OCI-LY1 (cell line): ENCODE data around the gene HAUS3.

Experiments used
- H2AFZ ChIP-seq: fragments of 200-600 bp; sonication (generic), shearing (Covaris generic); 2 replicates; pipeline ENCODE4 v1.6.0; 2014; ENCODE audit warnings: antibody characterized with exemption, mild to moderate bottlenecking, low read length
- H3F3A ChIP-seq: fragments of 200-600 bp; sonication (generic), shearing (Covaris generic); 2 replicates; pipeline ENCODE4 v1.6.0; 2014; ENCODE audit warnings: mild to moderate bottlenecking, antibody characterized with exemption, low read length, moderate library complexity; ENCODE audit not compliant: insufficient read depth
- H3K27ac ChIP-seq: fragments of 200-600 bp; sonication (generic); 2 replicates; pipeline ENCODE4 v1.5.1; 2014; ENCODE audit warnings: low read length, mixed run types, mild to moderate bottlenecking, low read depth; ENCODE audit not compliant: poor library complexity, severe bottlenecking
- H3K27me3 ChIP-seq: fragments of 200-600 bp; sonication (generic); 2 replicates; pipeline ENCODE4 v1.6.0; 2014; ENCODE audit warnings: antibody characterized with exemption, mild to moderate bottlenecking, low read length, moderate library complexity; ENCODE audit not compliant: insufficient read depth
- H3K36me3 ChIP-seq: fragments of 200-600 bp; sonication (generic); 2 replicates; pipeline ENCODE4 v1.6.1; 2014; ENCODE audit warnings: mild to moderate bottlenecking, antibody characterized with exemption, low read length, moderate library complexity, mixed read lengths; ENCODE audit not compliant: insufficient read depth
- H3K4me1 ChIP-seq: fragments of 200-600 bp; sonication (generic); 2 replicates; pipeline ENCODE4 v1.5.1; 2014; ENCODE audit warnings: mild to moderate bottlenecking, low read length, moderate library complexity; ENCODE audit not compliant: insufficient read depth, severe bottlenecking
- H3K4me2 ChIP-seq: fragments of 200-600 bp; sonication (generic), shearing (Covaris generic); 2 replicates; pipeline ENCODE4 v1.6.1; 2014; ENCODE audit warnings: low read length
- H3K4me3 ChIP-seq: fragments of 200-600 bp; sonication (generic); 2 replicates; pipeline ENCODE4 v1.5.1; 2014; ENCODE audit warnings: low read length, low read depth, mild to moderate bottlenecking, mixed read lengths; ENCODE audit not compliant: poor library complexity, severe bottlenecking
- H3K79me2 ChIP-seq: fragments of 200-600 bp; shearing (Covaris generic); 2 replicates; pipeline ENCODE4 v1.6.1; 2016; ENCODE audit warnings: mixed run types, low read length, mixed read lengths; ENCODE audit not compliant: insufficient read depth
- H3K9ac ChIP-seq: fragments of 200-600 bp; sonication (generic), shearing (Covaris generic); 2 replicates; pipeline ENCODE4 v1.6.1; 2014; ENCODE audit warnings: mild to moderate bottlenecking, low read length, mixed read lengths
- H3K9me2 ChIP-seq: fragments of 200-600 bp; sonication (generic), shearing (Covaris generic); 2 replicates; pipeline ENCODE4 v1.6.1; 2014; ENCODE audit warnings: low read depth, mild to moderate bottlenecking, low read length, mixed read lengths
- H3K9me3 ChIP-seq: fragments of 200-600 bp; shearing (Covaris generic); 2 replicates; pipeline ENCODE4 v1.6.1; 2014; ENCODE audit warnings: low read length, mixed read lengths
- H4K20me1 ChIP-seq: fragments of 200-600 bp; sonication (generic), shearing (Covaris generic); 2 replicates; pipeline ENCODE4 v1.6.0; 2016; ENCODE audit warnings: mild to moderate bottlenecking, low read length; ENCODE audit not compliant: insufficient read depth
- EZH2 ChIP-seq: fragments of 200-600 bp; sonication (generic), shearing (Covaris generic); IDR thresholded peaks from 2 replicates; pipeline ENCODE4 v1.8.0; 2017; ENCODE audit warnings: borderline replicate concordance, mixed run types, mild to moderate bottlenecking, antibody characterized with exemption, low read length, moderate library complexity, mixed read lengths
- TF ChIP-seq, protein P1 (sequence below): fragments of 200-600 bp; sonication (generic), shearing (Covaris generic); IDR thresholded peaks from 2 replicates; pipeline ENCODE4 v1.5.1; 2017; ENCODE audit warnings: mild to moderate bottlenecking, antibody characterized with exemption, low read length, moderate library complexity, mixed read lengths

The HAUS3 gene

DNA sequence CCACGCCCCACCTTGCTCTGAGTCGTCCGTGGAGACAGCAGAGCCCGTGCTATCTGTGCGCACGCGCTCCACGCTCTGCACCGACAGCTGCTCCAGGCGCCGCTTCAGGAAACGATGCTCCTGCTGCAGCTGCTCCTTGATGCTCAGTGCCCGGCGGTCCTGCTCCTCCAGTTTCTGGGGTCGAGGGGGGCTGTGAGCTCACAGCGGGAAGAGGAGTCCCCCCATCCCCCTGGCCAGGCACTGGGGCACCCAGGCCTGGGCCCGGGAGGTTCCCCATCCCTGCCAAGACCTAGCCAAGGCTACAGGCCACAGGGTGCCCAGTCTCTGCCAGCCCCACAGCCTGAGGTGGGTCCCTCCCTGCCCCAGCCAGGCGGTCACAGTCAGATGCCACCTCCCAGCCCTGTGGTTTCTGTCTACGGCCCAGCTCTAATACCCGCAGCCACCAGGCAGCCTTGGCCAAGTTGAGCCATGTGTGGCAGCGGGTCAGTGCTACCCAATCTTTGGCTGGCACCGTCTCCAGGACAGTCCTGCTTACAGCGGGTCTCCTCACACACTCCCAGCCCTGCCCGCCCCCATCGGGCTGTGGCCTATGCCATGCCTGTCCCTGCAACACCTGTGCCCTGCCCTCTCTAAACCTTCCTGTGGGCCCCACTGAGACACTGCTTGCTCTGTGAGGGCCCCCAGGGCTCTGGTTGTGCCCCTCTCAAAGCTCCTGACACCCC is 9.3 kb upstream of the HAUS3 start:
- no peaks in the 10 kb centered on the region for H3K79me2 ChIP-seq
- TF ChIP-seq, protein P1, sequence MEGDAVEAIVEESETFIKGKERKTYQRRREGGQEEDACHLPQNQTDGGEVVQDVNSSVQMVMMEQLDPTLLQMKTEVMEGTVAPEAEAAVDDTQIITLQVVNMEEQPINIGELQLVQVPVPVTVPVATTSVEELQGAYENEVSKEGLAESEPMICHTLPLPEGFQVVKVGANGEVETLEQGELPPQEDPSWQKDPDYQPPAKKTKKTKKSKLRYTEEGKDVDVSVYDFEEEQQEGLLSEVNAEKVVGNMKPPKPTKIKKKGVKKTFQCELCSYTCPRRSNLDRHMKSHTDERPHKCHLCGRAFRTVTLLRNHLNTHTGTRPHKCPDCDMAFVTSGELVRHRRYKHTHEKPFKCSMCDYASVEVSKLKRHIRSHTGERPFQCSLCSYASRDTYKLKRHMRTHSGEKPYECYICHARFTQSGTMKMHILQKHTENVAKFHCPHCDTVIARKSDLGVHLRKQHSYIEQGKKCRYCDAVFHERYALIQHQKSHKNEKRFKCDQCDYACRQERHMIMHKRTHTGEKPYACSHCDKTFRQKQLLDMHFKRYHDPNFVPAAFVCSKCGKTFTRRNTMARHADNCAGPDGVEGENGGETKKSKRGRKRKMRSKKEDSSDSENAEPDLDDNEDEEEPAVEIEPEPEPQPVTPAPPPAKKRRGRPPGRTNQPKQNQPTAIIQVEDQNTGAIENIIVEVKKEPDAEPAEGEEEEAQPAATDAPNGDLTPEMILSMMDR = no peak
- TF ChIP-seq EZH2 = no peak
- no peaks in the 10 kb centered on the region for H3K4me1 ChIP-seq
- no peak overlapping the region for H3K4me2 ChIP-seq
- H3K9me2 ChIP-seq = no peaks in the 10 kb centered on the region
- H3F3A ChIP-seq = no peaks in the 10 kb centered on the region
- no peaks in the 10 kb centered on the region for H4K20me1 ChIP-seq
- no peak overlapping the region for H3K9ac ChIP-seq
- H3K27me3 ChIP-seq = no peaks in the 10 kb centered on the region
- no peaks in the 10 kb centered on the region for H3K36me3 ChIP-seq
- H3K9me3 ChIP-seq = no peaks in the 10 kb centered on the region
- H3K4me3 ChIP-seq = no peak overlapping the region
- no peak overlapping the region for H3K27ac ChIP-seq
- no peak overlapping the region for H2AFZ ChIP-seq

DNA sequence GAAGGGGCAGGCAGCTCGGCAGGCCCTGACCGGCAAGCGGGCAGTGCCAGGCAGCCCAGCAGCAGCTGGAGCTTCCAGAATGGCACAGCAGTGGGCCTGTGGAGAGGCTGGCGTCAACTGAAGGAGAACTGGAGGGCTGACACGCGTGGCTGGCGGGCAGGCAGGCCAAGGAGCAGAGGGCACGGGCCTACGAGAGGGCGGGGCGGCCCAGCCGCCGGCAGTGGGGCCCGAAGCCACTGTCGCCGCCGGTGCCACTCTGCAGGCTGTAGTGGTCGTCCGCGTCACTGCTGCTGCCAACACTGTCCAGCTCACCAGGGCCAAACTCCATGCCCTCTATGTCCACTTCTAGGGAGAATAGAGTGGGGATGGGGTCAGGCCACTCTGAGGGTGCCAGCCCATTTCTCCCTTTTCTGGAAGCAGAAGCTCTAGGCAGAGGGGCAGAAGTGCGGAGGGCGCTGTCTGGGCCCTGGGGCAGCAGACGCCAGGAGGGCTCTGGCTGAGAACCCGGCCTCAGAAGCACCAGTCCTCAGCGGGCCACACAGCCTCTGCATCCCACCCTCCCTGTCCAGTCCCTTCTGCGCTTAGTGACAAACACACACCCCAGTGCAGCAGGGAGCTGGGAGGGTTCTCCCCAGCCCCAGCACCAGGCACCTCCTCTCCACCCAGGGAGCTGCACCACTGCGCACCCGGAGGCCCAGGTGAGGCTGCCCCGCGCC is 8.6 kb upstream of the HAUS3 start:
- no peak overlapping the region for H3K27ac ChIP-seq
- H3K4me1 ChIP-seq = no peaks in the 10 kb centered on the region

DNA sequence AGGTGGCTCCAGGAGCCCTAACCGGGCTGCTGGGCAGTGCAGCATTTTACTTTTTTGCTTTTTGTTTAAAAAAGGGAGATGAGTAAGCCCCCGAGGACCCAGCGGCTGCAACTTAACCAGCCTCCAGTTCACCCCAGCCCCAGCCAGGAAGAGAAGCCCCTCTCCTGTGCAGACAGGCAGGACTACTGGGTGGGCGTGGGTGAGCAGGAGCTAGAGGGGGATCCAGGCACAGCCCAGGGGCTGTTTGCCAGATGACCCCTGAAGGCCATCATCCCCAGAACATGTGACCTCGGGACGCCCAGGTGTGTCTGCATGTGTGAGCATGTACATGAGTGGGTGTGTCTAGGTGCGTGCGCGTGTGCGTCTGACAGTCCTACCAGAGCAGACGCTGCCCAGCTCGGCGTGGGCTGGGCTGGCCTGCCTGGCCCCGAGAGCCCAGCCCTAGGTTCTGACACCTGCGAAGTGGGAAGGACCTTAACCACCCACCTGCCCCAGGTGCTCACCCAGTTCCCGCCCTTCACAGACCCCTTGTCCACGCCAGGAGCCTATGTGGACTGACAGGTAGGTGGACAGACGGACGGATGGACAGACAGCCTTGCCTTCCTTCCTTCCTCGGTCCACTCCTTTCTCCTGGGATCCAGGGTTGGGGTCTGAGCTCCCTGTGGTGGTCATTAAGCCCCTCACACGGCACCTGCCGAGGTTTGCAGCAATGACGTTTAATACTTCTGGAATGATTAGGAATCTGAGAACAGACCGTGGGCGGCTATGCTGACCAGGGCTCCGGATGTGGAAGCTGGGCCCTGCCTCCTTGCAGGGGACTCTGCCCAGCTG is 7.8 kb upstream of the HAUS3 start:
- H3K9me3 ChIP-seq = no peaks in the 10 kb centered on the region
- no peak overlapping the region for H3K4me2 ChIP-seq
- H3K9ac ChIP-seq = no peak overlapping the region
- no peak for TF ChIP-seq EZH2
- TF ChIP-seq, protein P1 = no peak
- H4K20me1 ChIP-seq = no peaks in the 10 kb centered on the region
- H3K27ac ChIP-seq = no peak overlapping the region
- no peaks in the 10 kb centered on the region for H3K9me2 ChIP-seq
- H3F3A ChIP-seq = no peaks in the 10 kb centered on the region
- no peaks in the 10 kb centered on the region for H3K36me3 ChIP-seq
- H3K79me2 ChIP-seq = no peaks in the 10 kb centered on the region
- H3K4me3 ChIP-seq = no peak overlapping the region
- no peaks in the 10 kb centered on the region for H3K27me3 ChIP-seq
- no peak overlapping the region for H2AFZ ChIP-seq
- H3K4me1 ChIP-seq = no peaks in the 10 kb centered on the region

More for the DNA sequence above, 8.6 kb upstream of the HAUS3 start:
- Histone ChIP-seq H3K4me2 (no peak overlapping the region), H3K27me3 (no peaks in the 10 kb centered on the region), H3F3A (no peaks in the 10 kb centered on the region), H3K79me2 (no peaks in the 10 kb centered on the region), H3K36me3 (no peaks in the 10 kb centered on the region), H3K9me2 (no peaks in the 10 kb centered on the region), H3K9ac (no peak overlapping the region), H3K4me3 (no peak overlapping the region), H4K20me1 (no peaks in the 10 kb centered on the region), H3K9me3 (no peaks in the 10 kb centered on the region), H2AFZ (no peak overlapping the region)
- TF ChIP-seq, protein P1 = no peak
- TF ChIP-seq EZH2 = no peak
